Astrocyte of the cerebellum (primary cell): Measurements from ENCODE around the gene AEBP1.

ENCODE experiments used
- DNase-seq: peaks from one replicate; pipeline ENCODE4 v3.0.0-alpha.2; 2011; ENCODE audit warnings: low read depth
- H3K4me3 ChIP-seq: 2 replicates; pipeline ENCODE4 v1.5.1; 2011; ENCODE audit warnings: mild to moderate bottlenecking, low read depth, low read length, moderate library complexity
- in situ Hi-C: cut with HindIII; loops from 2 replicates; pipeline ENCODE4 v1.10.0; 2017; ENCODE audit warnings: low sequenced_read_pairs
- TF ChIP-seq, protein P1 (sequence below): IDR thresholded peaks from 2 replicates; pipeline ENCODE4 v1.5.1; 2012; ENCODE audit warnings: low read length, low read depth, moderate library complexity, mild to moderate bottlenecking; ENCODE audit errors: missing control alignments

Gene AEBP1

DNA sequence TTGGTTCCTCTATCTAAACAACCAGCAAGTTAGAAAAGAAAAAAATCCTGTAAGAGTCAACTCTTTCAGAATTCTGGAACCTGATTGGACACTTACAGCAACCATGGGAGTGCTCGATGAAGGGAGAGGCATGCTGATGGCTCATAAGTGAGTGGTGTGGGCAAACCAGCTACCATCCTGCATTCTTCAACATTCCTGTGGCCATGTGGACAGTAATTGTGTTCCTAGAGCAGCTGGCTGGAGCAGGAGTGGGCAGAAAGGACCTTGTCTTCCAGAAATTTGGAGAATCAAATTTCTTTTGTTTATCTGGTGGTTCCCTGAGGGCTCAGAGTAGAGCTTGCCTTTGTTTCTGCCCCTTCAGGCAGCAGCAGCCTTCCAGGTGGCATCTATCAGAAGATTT lies 59.4 kb downstream of the AEBP1 start:
- in situ Hi-C loops: no loop called here
- no peak overlapping the region for H3K4me3 ChIP-seq
- peak; percentile 81 for DNase-seq
- TF ChIP-seq, protein P1, sequence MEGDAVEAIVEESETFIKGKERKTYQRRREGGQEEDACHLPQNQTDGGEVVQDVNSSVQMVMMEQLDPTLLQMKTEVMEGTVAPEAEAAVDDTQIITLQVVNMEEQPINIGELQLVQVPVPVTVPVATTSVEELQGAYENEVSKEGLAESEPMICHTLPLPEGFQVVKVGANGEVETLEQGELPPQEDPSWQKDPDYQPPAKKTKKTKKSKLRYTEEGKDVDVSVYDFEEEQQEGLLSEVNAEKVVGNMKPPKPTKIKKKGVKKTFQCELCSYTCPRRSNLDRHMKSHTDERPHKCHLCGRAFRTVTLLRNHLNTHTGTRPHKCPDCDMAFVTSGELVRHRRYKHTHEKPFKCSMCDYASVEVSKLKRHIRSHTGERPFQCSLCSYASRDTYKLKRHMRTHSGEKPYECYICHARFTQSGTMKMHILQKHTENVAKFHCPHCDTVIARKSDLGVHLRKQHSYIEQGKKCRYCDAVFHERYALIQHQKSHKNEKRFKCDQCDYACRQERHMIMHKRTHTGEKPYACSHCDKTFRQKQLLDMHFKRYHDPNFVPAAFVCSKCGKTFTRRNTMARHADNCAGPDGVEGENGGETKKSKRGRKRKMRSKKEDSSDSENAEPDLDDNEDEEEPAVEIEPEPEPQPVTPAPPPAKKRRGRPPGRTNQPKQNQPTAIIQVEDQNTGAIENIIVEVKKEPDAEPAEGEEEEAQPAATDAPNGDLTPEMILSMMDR: no peak
